ENCODE measurements around the gene STK4.

The STK4 gene

GRCh38 chr20:45114465-45115385, 148.4 kb downstream of the STK4 start, which contains the start of gene WFDC5:
Gene WFDC5, minus strand, starts transcription at chr20:45115174. Its CDS starts 91 bp downstream, at chr20:45115083.
- no peak for DNase-seq (ENCODE audit: low read depth)

- no peak for DNase-seq (ENCODE audit: low read depth)
These were observed 149.1 kb downstream of the STK4 start for GRCh38 chr20:45115386-45115774.

- no peak for DNase-seq (ENCODE audit: low read depth)
These were observed 149.5 kb downstream of the STK4 start for GRCh38 chr20:45115829-45116228.

- no peak for DNase-seq (ENCODE audit: low read depth)
These were observed 151.3 kb downstream of the STK4 start for GRCh38 chr20:45117581-45117980.

GRCh38 chr20:45118028-45118427, 151.7 kb downstream of the STK4 start:
- no peak for DNase-seq (ENCODE audit: low read depth)

GRCh38 chr20:45119556-45120266, 153.4 kb downstream of the STK4 start:
- DNase-seq (ENCODE audit: low read depth) = no peak

- DNase-seq (ENCODE audit: low read depth) = no peak
These were observed 155.1 kb downstream of the STK4 start for GRCh38 chr20:45121388-45121787.

GRCh38 chr20:45124365-45124764, 158.1 kb downstream of the STK4 start, which contains the start of gene WFDC12:
Gene WFDC12, minus strand, starts transcription at chr20:45124465. Its CDS starts 18 bp downstream, at chr20:45124447.
- no peak for DNase-seq (ENCODE audit: low read depth)

GRCh38 chr20:45128099-45128498, 161.8 kb downstream of the STK4 start:
- no peak for DNase-seq (ENCODE audit: low read depth)

Data from activated T-helper 9 cell treated with anti-CD3 and anti-CD28 coated beads, Interleukin-2, amount 50 U/mL, for 16 hours (primary cell).